Measurements from ENCODE around the gene EEIG2.

EEIG2 gene

DNA sequence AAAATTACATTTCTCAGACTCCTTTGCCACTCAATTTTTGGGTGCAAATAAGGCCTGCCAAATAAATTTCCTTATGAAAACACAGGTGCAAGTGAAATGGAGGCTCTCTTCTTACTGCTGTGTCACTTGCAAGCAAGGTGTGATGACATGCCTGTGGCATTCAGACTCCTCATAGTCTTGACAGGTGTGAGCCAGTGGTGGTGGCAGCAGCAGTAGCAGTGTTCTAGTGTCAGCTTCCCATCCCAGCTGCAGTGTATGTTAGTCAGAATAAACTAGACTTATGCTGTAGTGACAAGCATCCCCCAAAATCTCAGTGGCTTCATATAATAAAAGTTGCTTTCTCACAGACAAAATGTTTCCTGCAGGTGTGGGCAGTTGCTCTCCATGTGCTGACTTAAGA, 3.8 kb upstream of the EEIG2 start:
- in situ Hi-C loops (cut with HindIII; ENCODE audit: low pct_unique_long_range_greater_than_20kb, low sequenced_read_pairs): no loop called here
- no peak for DNase-seq (ENCODE audit: low read depth in 1 of 2, low spot score in 1 of 2)
- no peak for TF ChIP-seq JUND (IDR thresholded peaks at IDR 0.05; ENCODE audit: low read depth)

DNA sequence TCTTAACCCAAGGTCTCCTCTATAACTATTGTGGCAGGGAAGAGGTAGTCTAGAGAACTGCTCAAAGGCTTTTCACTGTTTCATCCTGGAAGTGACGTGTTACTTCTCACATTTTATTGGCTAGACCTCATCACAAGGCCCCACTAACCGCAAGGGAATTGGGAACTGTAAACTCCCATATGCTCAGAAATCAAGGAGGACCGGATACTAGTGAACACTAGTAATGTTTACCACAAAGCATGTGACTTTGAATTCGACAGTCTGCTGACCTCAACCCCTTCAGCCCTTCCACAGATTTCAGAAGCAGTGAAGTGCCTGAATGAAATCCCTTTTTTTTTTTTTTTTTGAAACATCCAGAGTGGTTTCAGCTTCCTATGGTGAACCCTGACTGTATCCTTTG, 3.4 kb upstream of the EEIG2 start:
- in situ Hi-C loops (cut with HindIII; ENCODE audit: low pct_unique_long_range_greater_than_20kb, low sequenced_read_pairs): no loop called here
- no peak for DNase-seq (ENCODE audit: low read depth in 1 of 2, low spot score in 1 of 2)
- TF ChIP-seq JUND (IDR thresholded peaks at IDR 0.05; ENCODE audit: low read depth): no peak

DNA sequence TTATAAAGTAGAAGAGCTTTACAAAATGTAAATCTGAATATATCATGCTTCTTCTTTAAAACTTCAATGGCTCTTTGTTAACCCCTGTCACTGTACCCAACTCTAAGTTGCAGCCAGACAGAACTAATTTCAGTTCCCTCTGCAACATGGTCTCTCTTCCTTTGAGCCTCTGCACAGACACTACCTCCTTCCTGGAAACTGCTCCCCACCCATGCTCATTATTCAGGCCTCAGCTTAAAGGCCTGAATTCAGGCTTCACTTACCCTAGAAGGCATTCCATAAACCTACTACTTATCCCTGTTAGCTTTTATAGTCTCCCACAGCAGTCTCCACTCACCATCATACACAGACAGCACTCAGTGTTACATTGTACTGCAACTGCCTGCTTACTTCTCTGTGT, 2.6 kb upstream of the EEIG2 start:
- in situ Hi-C loops (cut with HindIII; ENCODE audit: low pct_unique_long_range_greater_than_20kb, low sequenced_read_pairs): no loop called here
- no peak for DNase-seq (ENCODE audit: low read depth in 1 of 2, low spot score in 1 of 2)

DNA sequence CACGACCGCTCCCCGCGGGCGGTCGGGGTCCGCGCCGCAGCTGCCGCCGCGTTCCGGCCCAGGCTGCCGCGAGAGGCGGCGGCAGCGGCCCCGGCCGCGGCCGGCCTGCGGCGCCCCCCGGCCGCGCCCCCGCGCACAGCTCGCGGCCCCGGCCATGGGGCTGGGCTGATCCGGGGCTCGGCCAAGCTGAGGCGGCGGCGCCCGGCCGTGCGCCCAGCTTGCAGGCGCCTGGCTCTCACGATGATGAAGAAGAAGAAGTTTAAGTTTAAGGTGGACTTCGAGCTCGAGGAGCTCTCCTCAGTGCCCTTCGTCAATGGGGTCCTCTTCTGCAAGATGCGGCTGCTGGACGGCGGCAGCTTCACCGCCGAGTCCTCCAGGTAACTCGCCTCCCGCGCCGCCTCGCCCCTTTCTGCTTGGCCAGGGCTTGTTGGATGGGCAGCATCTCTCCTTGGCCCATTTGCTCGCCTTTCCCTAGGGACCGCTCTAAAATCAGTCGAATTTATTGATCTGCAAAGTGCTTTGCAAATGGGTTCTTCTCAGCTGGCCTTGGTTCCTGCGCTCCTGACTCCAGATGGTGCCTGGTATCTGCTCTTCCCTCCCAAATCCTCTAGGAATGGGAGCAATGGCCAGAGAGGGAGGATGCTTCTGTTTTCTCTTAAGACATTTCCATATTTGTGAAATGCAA, 431 bp downstream of the EEIG2 start:
- peak; percentile 9 to 22 for DNase-seq (ENCODE audit: low read depth in 1 of 2, low spot score in 1 of 2)

More for the DNA sequence above, 2.6 kb upstream of the EEIG2 start:
- TF ChIP-seq JUND (IDR thresholded peaks at IDR 0.05; ENCODE audit: low read depth): no peak

DNA sequence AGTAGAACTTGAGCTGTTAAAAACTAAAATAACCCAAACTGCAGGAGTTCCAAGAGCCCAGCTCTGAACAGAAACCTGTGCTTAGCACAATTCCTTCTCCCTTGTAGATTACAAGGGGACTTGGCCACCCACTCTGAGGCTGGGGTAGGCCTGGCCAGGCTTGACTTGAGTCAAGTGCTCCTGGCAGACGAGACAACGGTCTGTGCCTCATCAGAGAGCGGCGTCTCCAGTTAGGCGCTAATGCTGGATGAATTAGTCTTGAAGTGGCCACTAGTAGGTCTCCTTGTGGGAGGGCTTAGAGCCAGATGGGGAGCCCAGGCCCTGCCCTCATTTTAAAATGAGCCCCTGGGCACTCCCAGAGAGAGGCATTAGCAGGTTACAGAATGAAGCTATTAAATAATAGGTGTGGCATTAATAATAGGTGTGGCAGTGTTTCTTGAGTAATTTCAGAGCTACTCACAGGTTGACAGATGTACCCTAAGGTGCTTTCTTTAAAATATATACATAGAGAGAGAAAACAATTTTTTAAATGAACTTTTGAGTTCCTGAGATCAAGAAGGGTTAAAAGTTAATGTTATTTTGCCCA, 1.1 kb downstream of the EEIG2 start:
- in situ Hi-C loops (cut with HindIII; ENCODE audit: low pct_unique_long_range_greater_than_20kb, low sequenced_read_pairs): no loop called here
- peak; percentile 31 to 58 for DNase-seq (ENCODE audit: low read depth in 1 of 2, low spot score in 1 of 2)
- TF ChIP-seq JUND (IDR thresholded peaks at IDR 0.05; ENCODE audit: low read depth): no peak

More for the DNA sequence above, 431 bp downstream of the EEIG2 start:
- no peak for TF ChIP-seq JUND (IDR thresholded peaks at IDR 0.05; ENCODE audit: low read depth)
- in situ Hi-C loops (cut with HindIII; ENCODE audit: low pct_unique_long_range_greater_than_20kb, low sequenced_read_pairs): no loop called here

DNA sequence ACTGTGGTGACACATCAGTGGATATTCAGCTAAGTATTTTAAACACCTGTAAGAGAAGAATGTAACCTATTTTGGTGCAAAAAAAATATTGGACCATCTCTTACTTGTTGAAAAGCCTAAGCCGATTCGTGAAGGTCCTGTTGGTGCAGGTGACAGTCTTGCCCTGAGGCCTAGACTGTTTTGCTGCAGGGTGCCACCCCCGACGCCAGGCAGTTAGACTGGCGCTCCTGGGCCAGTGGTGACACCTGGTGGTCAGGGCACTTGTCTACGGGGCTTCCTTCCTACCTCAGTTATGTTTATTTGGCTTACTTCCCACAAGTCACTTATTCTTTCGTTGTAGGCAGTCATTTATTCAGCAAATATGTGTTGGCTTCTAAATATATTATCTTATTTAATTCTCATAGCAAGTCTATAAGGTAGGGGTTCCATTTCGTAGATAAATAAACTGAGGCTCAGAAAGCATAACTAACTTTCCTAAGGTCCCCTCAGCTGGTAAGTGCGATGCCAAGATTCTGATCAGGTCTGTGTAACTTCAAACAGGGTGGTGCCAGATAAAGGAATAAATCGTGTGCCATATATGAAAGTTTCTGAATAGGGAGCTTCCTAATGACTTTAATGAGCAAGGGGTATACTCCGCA, 1.9 kb downstream of the EEIG2 start:
- in situ Hi-C loops (cut with HindIII; ENCODE audit: low pct_unique_long_range_greater_than_20kb, low sequenced_read_pairs): no loop called here
- no peak for TF ChIP-seq JUND (IDR thresholded peaks at IDR 0.05; ENCODE audit: low read depth)
- peak; percentile 33 to 73 for DNase-seq (ENCODE audit: low read depth in 1 of 2, low spot score in 1 of 2)

DNA sequence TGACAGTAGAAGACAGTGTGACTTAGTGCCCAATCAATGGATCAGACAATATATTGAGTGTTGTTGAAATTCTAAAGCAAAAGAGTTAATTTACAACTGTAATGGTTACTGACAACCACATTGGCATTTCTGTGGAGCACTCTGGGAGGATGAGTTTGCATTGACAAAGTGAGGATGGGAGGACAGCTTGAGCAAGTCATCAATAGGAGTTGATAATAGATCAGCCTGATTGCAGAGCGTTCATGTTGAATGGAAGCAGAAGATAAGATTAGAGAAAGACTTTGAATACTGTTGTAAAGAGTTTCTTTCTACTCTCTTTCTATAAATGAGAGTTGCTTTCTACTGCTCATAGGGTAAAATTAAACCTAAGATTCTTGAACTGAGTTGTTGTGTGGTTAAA, 3.9 kb downstream of the EEIG2 start:
- no peak for DNase-seq (ENCODE audit: low read depth in 1 of 2, low spot score in 1 of 2)
- in situ Hi-C loops (cut with HindIII; ENCODE audit: low pct_unique_long_range_greater_than_20kb, low sequenced_read_pairs): no loop called here
- TF ChIP-seq JUND (IDR thresholded peaks at IDR 0.05; ENCODE audit: low read depth): no peak

GRCh38 chr1:108565081-108565480, 5.2 kb downstream of the EEIG2 start:
- DNase-seq (ENCODE audit: low read depth in 1 of 2, low spot score in 1 of 2): peak in 1 of 2 experiments; percentile 5
- in situ Hi-C loops (cut with HindIII; ENCODE audit: low pct_unique_long_range_greater_than_20kb, low sequenced_read_pairs): no loop called here
- no peak for TF ChIP-seq JUND (IDR thresholded peaks at IDR 0.05; ENCODE audit: low read depth)

DNA sequence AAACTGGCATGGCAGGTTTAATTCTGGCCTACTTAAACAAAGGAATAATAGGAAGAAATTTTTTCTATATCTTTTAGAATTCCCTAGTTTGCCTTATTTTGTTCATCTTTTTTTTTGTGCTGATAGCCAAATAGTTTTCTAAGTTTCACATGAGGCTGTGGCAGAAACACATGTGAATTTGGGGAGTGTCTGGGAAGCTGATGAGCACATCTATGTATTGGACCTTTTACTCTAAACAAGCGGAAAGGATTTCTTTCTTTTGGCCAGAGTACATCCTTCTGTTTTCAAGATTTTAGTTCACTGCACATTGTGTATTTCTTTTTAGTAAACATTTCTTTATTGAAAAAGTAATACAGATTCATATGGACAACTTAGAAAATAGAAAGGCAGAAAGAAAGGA, 5.6 kb downstream of the EEIG2 start:
- TF ChIP-seq JUND (IDR thresholded peaks at IDR 0.05; ENCODE audit: low read depth): no peak
- in situ Hi-C loops (cut with HindIII; ENCODE audit: low pct_unique_long_range_greater_than_20kb, low sequenced_read_pairs): no loop called here
- no peak for DNase-seq (ENCODE audit: low read depth in 1 of 2, low spot score in 1 of 2)

DNA sequence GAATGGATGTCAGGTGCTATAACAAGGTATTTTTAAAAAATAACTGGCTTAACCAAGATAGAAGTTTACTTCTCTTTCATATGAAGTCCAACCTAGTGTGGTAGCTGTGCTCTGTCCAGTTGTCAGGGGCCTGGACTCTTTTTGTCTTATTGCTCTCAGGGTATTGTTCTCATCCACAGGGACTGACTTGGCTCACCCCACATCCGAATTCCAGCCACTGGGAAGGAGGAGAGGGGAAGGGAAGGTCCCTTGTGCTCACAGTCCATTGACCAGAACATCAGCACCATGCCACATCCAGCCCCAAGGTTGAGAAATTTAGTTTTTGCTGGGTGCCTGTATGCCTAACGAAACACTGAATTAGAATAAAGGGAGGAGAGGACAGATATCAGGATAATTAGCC, 8.7 kb downstream of the EEIG2 start:
- TF ChIP-seq JUND (IDR thresholded peaks at IDR 0.05; ENCODE audit: low read depth): no peak
- no peak for DNase-seq (ENCODE audit: low read depth in 1 of 2, low spot score in 1 of 2)
- in situ Hi-C loops (cut with HindIII; ENCODE audit: low pct_unique_long_range_greater_than_20kb, low sequenced_read_pairs): no loop called here

GRCh38 chr1:108569097-108569728, 9.3 kb downstream of the EEIG2 start:
- in situ Hi-C loops (cut with HindIII; ENCODE audit: low pct_unique_long_range_greater_than_20kb, low sequenced_read_pairs): no loop called here

DNA sequence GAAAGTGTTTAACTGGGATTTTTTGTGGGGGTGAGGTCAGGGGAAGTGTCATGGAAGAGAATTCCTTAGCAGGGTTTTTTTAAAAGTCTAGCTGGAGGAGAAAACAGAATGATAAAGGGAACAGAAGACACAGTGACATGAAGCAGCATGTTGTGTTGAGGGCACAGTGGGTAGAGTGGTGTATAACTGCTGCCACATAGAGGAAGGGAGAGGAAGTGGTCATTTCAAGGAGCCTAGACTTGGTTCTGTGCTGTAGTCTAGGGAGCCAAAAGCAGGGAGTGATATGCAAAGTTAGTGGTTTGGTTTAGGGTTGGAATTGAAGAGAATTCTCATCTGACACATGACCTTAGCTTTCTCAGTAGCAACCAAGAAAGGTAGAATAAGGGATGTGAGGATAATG, 10.2 kb downstream of the EEIG2 start:
- peak; percentile 21 to 58 for DNase-seq (ENCODE audit: low read depth in 1 of 2, low spot score in 1 of 2)
- in situ Hi-C loops (cut with HindIII; ENCODE audit: low pct_unique_long_range_greater_than_20kb, low sequenced_read_pairs): no loop called here
- TF ChIP-seq JUND (IDR thresholded peaks at IDR 0.05; ENCODE audit: low read depth): no peak

More at GRCh38 chr1:108569097-108569728, 9.3 kb downstream of the EEIG2 start:
- no peak for TF ChIP-seq JUND (IDR thresholded peaks at IDR 0.05; ENCODE audit: low read depth)
- DNase-seq (ENCODE audit: low read depth in 1 of 2, low spot score in 1 of 2): no peak

DNA sequence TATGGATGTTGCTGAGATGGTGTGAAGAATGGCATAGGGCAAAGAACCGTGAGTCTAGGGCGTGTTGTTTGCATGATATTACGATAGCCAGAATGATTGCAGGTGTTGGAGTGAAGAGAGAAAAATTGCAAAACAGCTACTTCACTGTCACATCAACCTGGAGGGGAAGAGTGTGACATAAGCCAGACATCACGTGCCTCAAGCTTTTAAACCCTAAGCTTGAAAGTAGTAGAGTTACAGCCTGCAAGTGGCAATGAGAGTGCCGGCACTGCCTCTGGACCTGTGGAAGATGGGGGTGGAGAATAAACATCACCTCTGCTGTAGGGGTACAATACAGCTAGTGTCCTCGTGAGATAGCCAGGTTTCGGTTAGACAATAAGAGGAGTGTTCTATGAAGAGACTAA, 11.1 kb downstream of the EEIG2 start:
- TF ChIP-seq JUND (IDR thresholded peaks at IDR 0.05; ENCODE audit: low read depth): no peak
- DNase-seq (ENCODE audit: low read depth in 1 of 2, low spot score in 1 of 2): no peak
- in situ Hi-C loops (cut with HindIII; ENCODE audit: low pct_unique_long_range_greater_than_20kb, low sequenced_read_pairs): no loop called here
